ENCODE data around the gene CD200R1. TPM values are rescaled to one million over a fixed set of nuclear protein-coding genes. Genes with fewer than 3 reads are reported as not detected.

The CD200R1 gene
- total and polyA plus RNA-seq, 8 donors = 0.25 to 19.3 (median 2.2) TPM; not detected in 2

GRCh38 chr3:112995800-112996199, 20.9 kb upstream of the CD200R1 start:
- WGBS, 5 donors = 49 to 79% (median 68%) methylated on average over 4 of the region's 4 CpGs
- Histone ChIP-seq H3K4me3 (no peak overlapping the region), H3K36me3 (peaks cover 5 to 44% (median 33%) of the 10 kb centered on the region in 4 donors), H3K9me3 (no peaks in the 10 kb centered on the region), H3K27me3 (no peaks in the 10 kb centered on the region), H3K27ac (no peak overlapping the region), H3K4me1 (peaks cover 6 to 29% (median 20%) of the 10 kb centered on the region in 4 donors)
- TF ChIP-seq EP300 (IDR thresholded peaks at IDR 0.05) (no peak), CTCF (IDR thresholded peaks at IDR 0.05) (no peak), POLR2A (IDR thresholded peaks at IDR 0.05) (no peak), POLR2AphosphoS5 (IDR thresholded peaks at IDR 0.05) (no peak)
- DNase-seq = no peak
- intact Hi-C loops (cut with DNase I; ENCODE audit: low total_unique reads) = no loop called here

GRCh38 chr3:112990672-112991602, 16.0 kb upstream of the CD200R1 start, which contains the start of gene GTPBP8:
Gene GTPBP8 (plus strand): TSS chr3:112990984. CDS start chr3:112991000, 16 bp downstream.
- Histone ChIP-seq H3K4me1 (peaks cover 6 to 36% (median 23%) of the 10 kb centered on the region in 4 donors), H3K27me3 (no peaks in the 10 kb centered on the region), H3K27ac (peak within 1 kb of the TSS; percentile 93 to 96 (median 95)), H3K4me3 (peak within 1 kb of the TSS; percentile 56 to 75 (median 70)), H3K9me3 (no peaks in the 10 kb centered on the region), H3K36me3 (peaks cover 0 to 3% (median 0%) of the 10 kb centered on the region in 4 donors)
- intact Hi-C loops (cut with DNase I; ENCODE audit: low total_unique reads) = no loop called here
- DNase-seq = peak; percentile 92 to 97
- WGBS, 5 donors = 1 to 2% (median 1%) methylated on average over 55 to 70 of the region's 70 CpGs
- TF ChIP-seq POLR2A (IDR thresholded peaks at IDR 0.05) = peak in 2 of 4 donors; percentile 89 to 91
- TF ChIP-seq EP300 (IDR thresholded peaks at IDR 0.05) = peak; percentile 38
- TF ChIP-seq POLR2AphosphoS5 (IDR thresholded peaks at IDR 0.05) = peak; percentile 82 to 93 (median 86)
- peak in 1 of 7 experiments; percentile 9 for TF ChIP-seq CTCF (IDR thresholded peaks at IDR 0.05)

GRCh38 chr3:112987710-112988334, 12.9 kb upstream of the CD200R1 start:
- no peaks in the 10 kb centered on the region for H3K27me3 ChIP-seq
- H3K27ac ChIP-seq = no peak overlapping the region
- WGBS, 5 donors = 79 to 92% (median 89%) methylated on average over 2 to 9 of the region's 9 CpGs
- TF ChIP-seq EP300 (IDR thresholded peaks at IDR 0.05) = no peak
- TF ChIP-seq CTCF (IDR thresholded peaks at IDR 0.05) = no peak
- intact Hi-C loops (cut with DNase I; ENCODE audit: low total_unique reads) = no loop called here
- H3K36me3 ChIP-seq = no peaks in the 10 kb centered on the region
- no peak overlapping the region for H3K4me3 ChIP-seq
- peaks cover 6 to 29% (median 20%) of the 10 kb centered on the region in 4 donors for H3K4me1 ChIP-seq
- DNase-seq = no peak
- H3K9me3 ChIP-seq = no peaks in the 10 kb centered on the region

GRCh38 chr3:112984485-112984884, 9.6 kb upstream of the CD200R1 start:
- no peak overlapping the region for H3K4me3 ChIP-seq
- H3K4me1 ChIP-seq = peaks cover 0 to 8% (median 3%) of the 10 kb centered on the region in 4 donors
- H3K9me3 ChIP-seq = no peaks in the 10 kb centered on the region
- intact Hi-C loops (cut with DNase I; ENCODE audit: low total_unique reads) = no loop called here
- no peaks in the 10 kb centered on the region for H3K36me3 ChIP-seq
- no peak for TF ChIP-seq POLR2AphosphoS5 (IDR thresholded peaks at IDR 0.05)
- no peak for TF ChIP-seq POLR2A (IDR thresholded peaks at IDR 0.05)
- TF ChIP-seq EP300 (IDR thresholded peaks at IDR 0.05) = no peak
- TF ChIP-seq CTCF (IDR thresholded peaks at IDR 0.05) = no peak
- no peak overlapping the region for H3K27ac ChIP-seq
- DNase-seq = peak; percentile 36 to 48
- 37 to 71% (median 59%) methylated on average over 2 of the region's 2 CpGs for WGBS, 5 donors
- no peaks in the 10 kb centered on the region for H3K27me3 ChIP-seq
